Prostate gland (tissue), 2 donors: Measurements from ENCODE around the gene GLT1D1. TPM values are rescaled to one million over a fixed set of nuclear protein-coding genes. Genes with fewer than 3 reads are reported as not detected.

Experiments
- DNase-seq: peaks from one replicate; pipeline ENCODE4 v3.0.0-alpha.2; 2019; ENCODE audit warnings: low spot score
- H3K27ac ChIP-seq, 2 donors: fragments of 200-600 bp; sonication (generic); 2 replicates each; pipeline ENCODE4 v1.5.1; 2017 to 2019
- H3K27me3 ChIP-seq: fragments of 200-600 bp; sonication (generic); replicated peaks from 2 replicates; pipeline ENCODE4 v1.5.1; 2019; ENCODE audit not compliant: insufficient read depth
- H3K36me3 ChIP-seq, 2 donors: fragments of 200-600 bp; sonication (generic); 1 replicate in 1 of 2; 2 replicates in 1 of 2; pipeline versions ENCODE4 v1.5.1 to v1.8.1; 2017 to 2019
- H3K4me1 ChIP-seq: fragments of 200-600 bp; sonication (generic); replicated peaks from 2 replicates; pipeline ENCODE4 v1.5.1; 2019
- H3K4me3 ChIP-seq, 2 donors: fragments of 200-600 bp; sonication (generic); 2 replicates each; pipeline ENCODE4 v1.5.1; 2017 to 2019
- H3K9me3 ChIP-seq: fragments of 200-600 bp; sonication (generic); 2 replicates; pipeline ENCODE4 v1.5.1; 2017
- CTCF ChIP-seq, 4 experiments: fragments of 200-600 bp in 2 of 4; fragments of 450-650 bp in 2 of 4; sonication (generic) in 2 of 4; IDR thresholded peaks; 1 replicate in 3 of 4; 2 replicates in 1 of 4; pipeline ENCODE4 v1.5.1; 2016 to 2019; ENCODE audit warnings: antibody characterized with exemption in 4 of 4, mild to moderate bottlenecking in 2 of 4, moderate library complexity in 2 of 4
- POLR2A ChIP-seq: fragments of 450-650 bp; IDR thresholded peaks from one replicate; pipeline ENCODE4 v1.6.1; 2016; ENCODE audit warnings: antibody characterized with exemption, mild to moderate bottlenecking
- POLR2AphosphoS5 ChIP-seq: sonication (generic); formaldehyde crosslinking; IDR thresholded peaks from one replicate; pipeline ENCODE4 v1.6.1; 2017; ENCODE audit warnings: antibody characterized with exemption
- WGBS: methylation state at CpG from one replicate; pipeline ENCODE4 v1.1.5; 2018; 5-methylcytosine and 5-hydroxymethylcytosine counted together
- intact Hi-C: fragments of 100-400 bp; cut with DNase I; formaldehyde crosslinking; loops from one replicate; pipeline ENCODE4 v1.14.2; 2022
- total RNA-seq, 2 donors: library from RNA; depleted of rRNA; stranded (reverse); fragments of >200 nt; gene quantifications; one replicate each; pipeline ENCODE4 v1.1.0, GENCODE V29; 2016

GLT1D1 gene
- total RNA-seq, 2 donors from 2014 or later = 1.9 TPM; not detected in 1

DNA sequence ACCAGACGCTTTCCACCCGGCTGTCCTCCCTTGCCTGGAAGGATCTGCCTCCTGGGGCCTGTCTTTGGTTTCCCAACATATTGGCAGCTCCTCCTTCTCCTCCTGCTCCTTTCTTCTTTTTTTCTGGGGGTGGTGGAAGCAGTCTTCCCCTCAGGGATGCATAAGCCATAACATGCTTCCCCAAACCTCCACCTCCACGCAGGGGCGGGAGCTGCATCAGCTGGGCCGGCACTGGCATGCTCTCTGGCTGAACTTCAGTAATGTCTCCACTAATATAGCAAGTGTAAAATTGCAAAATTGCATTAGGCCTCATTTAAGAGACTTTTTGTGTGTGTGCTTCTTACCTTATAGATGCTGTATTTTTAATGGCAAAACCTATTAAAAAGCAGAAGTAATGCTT lies 58.6 kb downstream of the GLT1D1 start:
- Histone ChIP-seq H3K36me3 (no peaks in the 10 kb centered on the region), H3K27me3 (no peaks in the 10 kb centered on the region), H3K4me3 (no peak overlapping the region), H3K9me3 (no peaks in the 10 kb centered on the region), H3K4me1 (no peaks in the 10 kb centered on the region), H3K27ac (no peak overlapping the region)
- intact Hi-C loops = no loop called here
- TF ChIP-seq POLR2A (no peak), CTCF (IDR thresholded peaks at IDR 0.05) (no peak), POLR2AphosphoS5 (no peak)
- no peak for DNase-seq
- 62% methylated on average over 5 of the region's 5 CpGs for WGBS

DNA sequence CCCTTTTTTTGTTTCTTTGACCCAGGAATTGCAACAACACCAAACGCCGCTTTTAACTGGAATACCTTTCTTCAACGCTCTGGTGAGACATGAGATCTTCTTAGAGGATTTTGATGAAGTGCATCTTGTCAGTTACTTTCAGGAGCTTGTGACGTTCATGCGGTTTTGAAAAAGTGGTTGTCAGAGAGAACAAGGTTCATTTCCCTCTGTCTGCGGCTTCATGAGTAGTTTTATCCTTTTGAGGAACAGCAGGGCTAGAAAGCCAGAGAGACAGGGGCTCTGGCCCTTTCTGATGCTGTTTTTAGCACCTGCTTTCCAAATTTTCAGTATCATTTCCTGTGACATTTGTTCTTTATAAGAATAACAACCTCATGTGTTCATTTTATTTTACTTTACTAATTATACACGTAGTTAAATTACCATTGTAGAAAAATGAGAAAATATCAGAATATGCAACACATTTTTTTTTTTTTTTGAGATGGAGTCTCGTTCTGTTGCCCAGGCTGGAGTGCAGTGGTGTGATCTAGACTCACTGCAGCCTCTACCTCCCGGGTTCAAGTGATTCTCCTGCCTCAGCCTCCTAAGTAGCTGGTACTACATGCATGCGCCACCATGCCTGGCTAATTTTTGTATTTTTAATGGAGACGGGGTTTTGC lies 61.8 kb downstream of the GLT1D1 start:
- DNase-seq = no peak
- H3K36me3 ChIP-seq = no peaks in the 10 kb centered on the region
- TF ChIP-seq POLR2A = no peak
- TF ChIP-seq POLR2AphosphoS5 = no peak
- no peak for TF ChIP-seq CTCF (IDR thresholded peaks at IDR 0.05)
- H3K27me3 ChIP-seq = no peaks in the 10 kb centered on the region
- no peak overlapping the region for H3K4me3 ChIP-seq
- intact Hi-C loops = no loop called here
- H3K27ac ChIP-seq = no peak overlapping the region
- 89% methylated on average over 11 of the region's 11 CpGs for WGBS
- H3K9me3 ChIP-seq = no peaks in the 10 kb centered on the region
- no peaks in the 10 kb centered on the region for H3K4me1 ChIP-seq

DNA sequence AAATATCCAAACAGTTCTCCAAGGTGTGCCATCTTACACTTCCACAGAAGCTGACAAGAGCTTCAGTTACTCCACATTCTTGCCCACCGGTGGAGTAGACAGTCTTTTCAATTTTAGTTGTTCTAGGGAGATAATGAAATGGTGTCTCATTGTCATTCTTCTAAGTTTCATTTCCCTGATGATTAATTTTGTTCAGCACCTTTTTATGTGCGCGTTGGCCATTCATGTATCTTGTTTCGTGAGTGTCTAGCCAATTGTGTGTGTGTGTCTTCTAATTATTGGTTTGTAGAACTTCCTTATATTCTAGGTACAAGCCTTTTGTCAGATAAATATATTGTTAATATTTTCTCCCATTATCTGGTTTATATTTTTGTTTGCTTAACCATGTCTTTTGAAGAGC lies 63.1 kb downstream of the GLT1D1 start:
- no peaks in the 10 kb centered on the region for H3K9me3 ChIP-seq
- no peak overlapping the region for H3K4me3 ChIP-seq
- no peak for TF ChIP-seq POLR2A
- no peak for TF ChIP-seq POLR2AphosphoS5
- no peak for TF ChIP-seq CTCF (IDR thresholded peaks at IDR 0.05)
- no peak for DNase-seq
- no peaks in the 10 kb centered on the region for H3K27me3 ChIP-seq
- H3K36me3 ChIP-seq = no peaks in the 10 kb centered on the region
- no peaks in the 10 kb centered on the region for H3K4me1 ChIP-seq
- intact Hi-C loops = no loop called here
- 85% methylated on average over 4 of the region's 4 CpGs for WGBS
- no peak overlapping the region for H3K27ac ChIP-seq

- Histone ChIP-seq H3K4me3 (no peak overlapping the region), H3K9me3 (no peaks in the 10 kb centered on the region), H3K4me1 (no peaks in the 10 kb centered on the region), H3K27me3 (no peaks in the 10 kb centered on the region), H3K27ac (no peak overlapping the region), H3K36me3 (no peaks in the 10 kb centered on the region)
- no peak for DNase-seq
- no peak for TF ChIP-seq POLR2A
- no peak for TF ChIP-seq POLR2AphosphoS5
- intact Hi-C loops = no loop called here
- WGBS = 70% methylated on average over 13 of the region's 13 CpGs
Observed at GRCh38 chr12:128918481-128919260, 65.4 kb downstream of the GLT1D1 start.

DNA sequence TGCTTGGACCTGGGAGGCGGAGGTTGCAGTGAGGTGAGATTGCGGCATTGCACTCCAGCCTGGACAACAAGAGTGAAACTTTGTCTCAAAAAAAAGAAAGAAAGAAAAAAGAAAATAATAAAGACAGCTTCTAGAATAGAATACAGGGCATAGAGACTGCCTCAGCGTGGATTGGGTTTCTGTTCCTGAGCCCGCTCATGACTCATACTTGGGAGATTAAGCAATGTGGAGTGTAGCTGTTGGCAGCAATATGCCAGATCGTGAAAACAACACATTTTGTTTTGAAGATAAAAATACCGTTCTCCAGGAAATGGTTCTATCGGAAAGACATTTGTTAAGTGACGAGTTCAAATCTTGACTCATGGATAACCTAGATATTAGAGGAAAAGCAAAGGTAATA lies 67.2 kb downstream of the GLT1D1 start:
- intact Hi-C loops = no loop called here
- H3K4me3 ChIP-seq = no peak overlapping the region
- H3K36me3 ChIP-seq = no peaks in the 10 kb centered on the region
- no peaks in the 10 kb centered on the region for H3K9me3 ChIP-seq
- no peak overlapping the region for H3K27ac ChIP-seq
- 74% methylated on average over 8 of the region's 8 CpGs for WGBS
- TF ChIP-seq POLR2AphosphoS5 = no peak
- TF ChIP-seq CTCF (IDR thresholded peaks at IDR 0.05) = no peak
- no peak for TF ChIP-seq POLR2A
- no peaks in the 10 kb centered on the region for H3K27me3 ChIP-seq
- H3K4me1 ChIP-seq = no peaks in the 10 kb centered on the region
- no peak for DNase-seq
